ENCODE results near the gene CLEC4F. TPM values are rescaled to one million over a fixed set of nuclear protein-coding genes. Genes with fewer than 3 reads are reported as not detected.

The CLEC4F gene
- polyA plus RNA-seq, 1 donor, result 2.9 TPM

GRCh38 chr2:70837980-70838925 lies 17.9 kb upstream of the CLEC4F start:
- no peak for DNase-seq
- H3K4me1 ChIP-seq (ENCODE audit: control insufficient read depth, insufficient read depth, low read length), result no peaks in the 10 kb centered on the region
- no peaks in the 10 kb centered on the region for H3K9me3 ChIP-seq (ENCODE audit: control insufficient read depth, low read depth, low read length)
- peaks cover 11% of the 10 kb centered on the region for H3K27me3 ChIP-seq (ENCODE audit: control insufficient read depth, insufficient read depth, low read length)
- H3K27ac ChIP-seq (ENCODE audit: low read length), result no peak overlapping the region
- H3K36me3 ChIP-seq (ENCODE audit: control insufficient read depth, insufficient read depth, low read length), result no peaks in the 10 kb centered on the region
- H3K4me3 ChIP-seq (ENCODE audit: low read length), result no peak overlapping the region
- no CpG with 5 or more reads among the region's 10 CpGs for WGBS (ENCODE audit: insufficient coverage, low lambda C conversion rate)

DNA sequence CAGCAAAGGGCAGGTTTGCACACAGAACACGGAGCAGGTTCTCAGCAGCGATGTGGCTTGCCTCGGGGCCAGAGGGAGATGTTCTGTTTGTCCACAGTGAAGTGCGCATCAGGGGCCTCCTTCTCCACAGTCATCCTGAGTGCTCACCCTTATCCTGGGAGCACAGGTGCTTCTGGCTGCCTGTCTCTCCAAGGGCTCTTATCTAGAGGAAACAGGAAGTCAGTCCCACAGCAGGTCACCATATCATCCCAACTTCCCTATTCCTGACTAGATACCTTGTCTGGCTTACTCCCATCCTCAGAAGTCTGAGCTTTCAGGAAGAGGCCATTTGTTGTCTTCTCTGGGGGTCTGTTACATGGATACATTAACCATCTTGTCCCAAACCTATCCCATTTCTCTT lies 15.2 kb upstream of the CLEC4F start, which contains the start of gene CD207:
CD207 (minus strand) TSS at position 174 of the 400 bp plus-strand sequence; CDS start at position 134, 40 bp downstream.
- H3K27me3 ChIP-seq (ENCODE audit: control insufficient read depth, insufficient read depth, low read length), result peaks cover 7% of the 10 kb centered on the region

DNA sequence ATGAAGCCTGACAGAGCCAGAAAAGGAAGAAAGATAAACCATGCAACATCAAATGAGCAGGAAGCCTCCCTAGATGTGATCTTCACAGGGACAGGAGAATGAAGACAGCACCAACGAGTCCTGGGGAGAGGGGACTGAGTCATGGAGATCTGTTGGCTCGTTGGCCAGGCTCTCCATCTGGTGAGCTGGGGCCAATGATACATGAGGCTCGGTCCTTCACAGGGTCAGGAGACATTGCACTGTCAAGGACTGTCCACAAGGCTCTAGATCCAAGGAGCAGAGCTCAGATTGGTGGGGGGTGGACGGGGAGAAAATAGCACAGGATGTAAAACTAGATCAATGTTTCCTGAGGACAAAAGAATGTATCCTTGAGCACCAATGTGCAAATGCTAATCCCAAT lies 14.5 kb upstream of the CLEC4F start:
- Histone ChIP-seq H3K27ac (ENCODE audit: low read length) (no peak overlapping the region), H3K27me3 (ENCODE audit: control insufficient read depth, insufficient read depth, low read length) (peaks cover 11% of the 10 kb centered on the region), H3K4me3 (ENCODE audit: low read length) (no peak overlapping the region), H3K4me1 (ENCODE audit: control insufficient read depth, insufficient read depth, low read length) (no peaks in the 10 kb centered on the region), H3K9me3 (ENCODE audit: control insufficient read depth, low read depth, low read length) (no peaks in the 10 kb centered on the region), H3K36me3 (ENCODE audit: control insufficient read depth, insufficient read depth, low read length) (no peaks in the 10 kb centered on the region)
- no CpG with 5 or more reads among the region's 4 CpGs for WGBS (ENCODE audit: insufficient coverage, low lambda C conversion rate)
- DNase-seq, result no peak

More for the DNA sequence above, 15.2 kb upstream of the CLEC4F start, which contains the start of gene CD207:
- H3K27ac ChIP-seq (ENCODE audit: low read length), result no peak within 1 kb of the TSS
- no peaks in the 10 kb centered on the region for H3K9me3 ChIP-seq (ENCODE audit: control insufficient read depth, low read depth, low read length)
- no CpG with 5 or more reads among the region's 4 CpGs for WGBS (ENCODE audit: insufficient coverage, low lambda C conversion rate)
- no peaks in the 10 kb centered on the region for H3K4me1 ChIP-seq (ENCODE audit: control insufficient read depth, insufficient read depth, low read length)
- H3K4me3 ChIP-seq (ENCODE audit: low read length), result no peak within 1 kb of the TSS
- no peaks in the 10 kb centered on the region for H3K36me3 ChIP-seq (ENCODE audit: control insufficient read depth, insufficient read depth, low read length)
- no peak for DNase-seq

DNA sequence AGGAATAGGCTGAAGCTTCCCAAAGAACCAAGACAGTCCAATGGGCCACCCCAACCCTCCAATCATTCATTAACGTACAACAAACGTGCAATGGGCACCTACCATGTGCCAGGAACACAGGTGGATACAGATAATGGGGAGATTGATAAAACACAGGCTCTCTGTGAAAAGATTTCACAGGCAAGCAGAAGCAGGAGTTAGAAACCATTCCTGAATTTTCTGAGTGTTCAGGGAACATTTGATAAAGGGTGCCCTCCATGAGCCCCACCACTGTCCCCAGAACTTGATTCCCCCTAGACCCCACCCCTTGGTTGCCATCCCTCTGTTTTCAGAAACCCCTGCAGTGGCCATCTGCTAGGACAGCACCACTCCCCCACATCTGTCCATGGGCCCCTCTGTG lies 13.7 kb upstream of the CLEC4F start:
- Histone ChIP-seq H3K27ac (ENCODE audit: low read length) (no peak overlapping the region), H3K4me1 (ENCODE audit: control insufficient read depth, insufficient read depth, low read length) (no peaks in the 10 kb centered on the region), H3K4me3 (ENCODE audit: low read length) (no peak overlapping the region), H3K36me3 (ENCODE audit: control insufficient read depth, insufficient read depth, low read length) (no peaks in the 10 kb centered on the region), H3K27me3 (ENCODE audit: control insufficient read depth, insufficient read depth, low read length) (peaks cover 11% of the 10 kb centered on the region), H3K9me3 (ENCODE audit: control insufficient read depth, low read depth, low read length) (no peaks in the 10 kb centered on the region)
- 93% methylated on average over 2 of the region's 2 CpGs for WGBS (ENCODE audit: insufficient coverage, low lambda C conversion rate)
- no peak for DNase-seq

GRCh38 chr2:70833246-70833645 lies 12.8 kb upstream of the CLEC4F start:
- Histone ChIP-seq H3K4me1 (ENCODE audit: control insufficient read depth, insufficient read depth, low read length) (no peaks in the 10 kb centered on the region), H3K27me3 (ENCODE audit: control insufficient read depth, insufficient read depth, low read length) (peaks cover 11% of the 10 kb centered on the region), H3K27ac (ENCODE audit: low read length) (no peak overlapping the region), H3K36me3 (ENCODE audit: control insufficient read depth, insufficient read depth, low read length) (no peaks in the 10 kb centered on the region), H3K4me3 (ENCODE audit: low read length) (no peak overlapping the region), H3K9me3 (ENCODE audit: control insufficient read depth, low read depth, low read length) (no peaks in the 10 kb centered on the region)
- no CpG with 5 or more reads among the region's 1 CpG for WGBS (ENCODE audit: insufficient coverage, low lambda C conversion rate)
- no peak for DNase-seq

DNA sequence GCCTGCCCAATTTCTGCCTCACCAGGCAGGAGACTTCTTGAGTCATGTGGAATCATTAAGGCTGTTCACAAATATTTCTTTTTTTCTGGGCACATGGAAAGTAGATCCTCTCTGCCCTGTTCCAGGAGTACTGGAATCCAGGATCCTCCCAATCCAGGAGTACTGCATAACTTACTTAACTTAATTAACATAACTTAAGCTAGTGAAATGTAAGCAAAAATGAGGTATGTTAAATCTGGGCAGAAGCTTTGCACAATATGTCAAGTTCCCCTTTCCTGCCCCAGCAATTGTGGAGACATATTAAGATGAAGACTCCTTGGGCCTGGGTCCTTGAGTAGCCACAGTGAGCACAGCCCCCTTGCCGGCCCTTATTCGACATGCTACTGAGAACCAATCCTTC lies 12.0 kb upstream of the CLEC4F start:
- Histone ChIP-seq H3K36me3 (ENCODE audit: control insufficient read depth, insufficient read depth, low read length) (no peaks in the 10 kb centered on the region), H3K9me3 (ENCODE audit: control insufficient read depth, low read depth, low read length) (no peaks in the 10 kb centered on the region), H3K27ac (ENCODE audit: low read length) (no peak overlapping the region), H3K27me3 (ENCODE audit: control insufficient read depth, insufficient read depth, low read length) (peaks cover 11% of the 10 kb centered on the region), H3K4me3 (ENCODE audit: low read length) (no peak overlapping the region), H3K4me1 (ENCODE audit: control insufficient read depth, insufficient read depth, low read length) (no peaks in the 10 kb centered on the region)
- DNase-seq, result no peak
- WGBS (ENCODE audit: insufficient coverage, low lambda C conversion rate), result no CpG with 5 or more reads among the region's 2 CpGs

DNA sequence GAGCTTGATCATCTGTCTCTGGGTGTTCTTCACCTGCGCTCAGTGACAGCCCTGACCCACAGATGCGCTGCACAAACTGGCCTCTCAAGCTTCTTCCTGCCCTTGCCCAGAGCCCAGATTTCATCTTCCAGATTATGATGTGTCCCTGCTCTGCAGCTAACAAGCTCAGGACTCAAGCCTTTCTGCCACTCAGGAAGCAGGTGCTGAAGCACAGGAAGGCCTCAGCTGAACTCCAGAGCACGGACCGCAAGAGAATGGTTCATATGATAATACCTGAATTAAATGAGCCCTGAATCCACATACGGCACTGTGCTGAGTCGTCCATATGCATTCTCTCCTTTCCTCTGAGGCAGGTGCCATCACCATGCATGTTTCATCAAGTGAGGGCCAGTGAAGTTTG lies 11.5 kb upstream of the CLEC4F start:
- no CpG with 5 or more reads among the region's 6 CpGs for WGBS (ENCODE audit: insufficient coverage, low lambda C conversion rate)
- no peaks in the 10 kb centered on the region for H3K4me1 ChIP-seq (ENCODE audit: control insufficient read depth, insufficient read depth, low read length)
- H3K4me3 ChIP-seq (ENCODE audit: low read length), result no peak overlapping the region
- H3K27ac ChIP-seq (ENCODE audit: low read length), result no peak overlapping the region
- peaks cover 11% of the 10 kb centered on the region for H3K27me3 ChIP-seq (ENCODE audit: control insufficient read depth, insufficient read depth, low read length)
- no peaks in the 10 kb centered on the region for H3K36me3 ChIP-seq (ENCODE audit: control insufficient read depth, insufficient read depth, low read length)
- H3K9me3 ChIP-seq (ENCODE audit: control insufficient read depth, low read depth, low read length), result no peaks in the 10 kb centered on the region
- no peak for DNase-seq

GRCh38 chr2:70830366-70830765 lies 10.0 kb upstream of the CLEC4F start:
- Histone ChIP-seq H3K36me3 (ENCODE audit: control insufficient read depth, insufficient read depth, low read length) (no peaks in the 10 kb centered on the region), H3K4me3 (ENCODE audit: low read length) (no peak overlapping the region), H3K9me3 (ENCODE audit: control insufficient read depth, low read depth, low read length) (no peaks in the 10 kb centered on the region), H3K4me1 (ENCODE audit: control insufficient read depth, insufficient read depth, low read length) (no peaks in the 10 kb centered on the region), H3K27ac (ENCODE audit: low read length) (no peak overlapping the region), H3K27me3 (ENCODE audit: control insufficient read depth, insufficient read depth, low read length) (peaks cover 11% of the 10 kb centered on the region)
- WGBS (ENCODE audit: insufficient coverage, low lambda C conversion rate), result no CpG with 5 or more reads among the region's 5 CpGs
- no peak for DNase-seq

GRCh38 chr2:70829916-70830315 lies 9.5 kb upstream of the CLEC4F start:
- no peak for DNase-seq
- no peak overlapping the region for H3K27ac ChIP-seq (ENCODE audit: low read length)

GRCh38 chr2:70828914-70829824 lies 8.8 kb upstream of the CLEC4F start:
- WGBS (ENCODE audit: insufficient coverage, low lambda C conversion rate), result 82% methylated on average over 2 of the region's 6 CpGs
- no peak for DNase-seq
- Histone ChIP-seq H3K4me1 (ENCODE audit: control insufficient read depth, insufficient read depth, low read length) (no peaks in the 10 kb centered on the region), H3K36me3 (ENCODE audit: control insufficient read depth, insufficient read depth, low read length) (no peaks in the 10 kb centered on the region), H3K4me3 (ENCODE audit: low read length) (no peak overlapping the region), H3K9me3 (ENCODE audit: control insufficient read depth, low read depth, low read length) (no peaks in the 10 kb centered on the region), H3K27me3 (ENCODE audit: control insufficient read depth, insufficient read depth, low read length) (peaks cover 11% of the 10 kb centered on the region), H3K27ac (ENCODE audit: low read length) (no peak overlapping the region)

More at GRCh38 chr2:70829916-70830315, 9.5 kb upstream of the CLEC4F start:
- no peaks in the 10 kb centered on the region for H3K4me1 ChIP-seq (ENCODE audit: control insufficient read depth, insufficient read depth, low read length)
- no peaks in the 10 kb centered on the region for H3K36me3 ChIP-seq (ENCODE audit: control insufficient read depth, insufficient read depth, low read length)
- H3K27me3 ChIP-seq (ENCODE audit: control insufficient read depth, insufficient read depth, low read length), result peaks cover 11% of the 10 kb centered on the region
- 75% methylated on average over 1 of the region's 1 CpG for WGBS (ENCODE audit: insufficient coverage, low lambda C conversion rate)
- no peak overlapping the region for H3K4me3 ChIP-seq (ENCODE audit: low read length)
- H3K9me3 ChIP-seq (ENCODE audit: control insufficient read depth, low read depth, low read length), result no peaks in the 10 kb centered on the region
